CD1c-positive myeloid dendritic cell (primary cell): ENCODE data around the gene GPR173.

Experiments
- DNase-seq: peaks from one replicate; pipeline ENCODE4 v3.0.0-alpha.2; 2016; ENCODE audit errors: extremely low spot score

Gene GPR173

DNA sequence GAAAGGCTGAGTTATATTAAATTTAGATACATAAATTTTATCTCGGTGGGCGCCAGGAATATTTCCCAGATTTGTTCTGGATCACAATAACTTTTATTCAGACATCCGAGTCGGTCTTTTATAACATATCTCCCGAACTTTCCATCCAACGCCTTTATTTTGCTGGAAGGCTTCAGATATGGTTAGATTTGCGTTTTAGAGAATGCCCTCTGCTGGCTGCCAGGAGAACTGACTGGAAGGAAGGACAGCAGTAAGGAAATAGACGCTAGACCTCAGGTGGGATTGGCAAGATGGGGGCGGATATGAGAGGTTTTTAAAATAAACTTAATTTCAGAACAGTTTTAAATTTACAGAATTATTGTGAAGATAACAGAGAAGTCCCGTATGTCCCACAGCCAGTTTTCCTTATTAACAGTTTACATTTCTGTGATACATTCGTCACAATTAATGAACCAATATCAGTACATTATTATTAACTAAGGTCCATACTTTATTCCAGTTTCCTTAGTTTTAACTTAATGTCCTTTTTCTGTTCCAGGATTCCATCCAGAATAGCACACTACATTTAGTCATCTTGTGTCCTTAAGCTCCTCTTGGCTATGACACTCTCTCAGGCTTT lies 40.7 kb downstream of the GPR173 start:
- peak; percentile 53 for DNase-seq

DNA sequence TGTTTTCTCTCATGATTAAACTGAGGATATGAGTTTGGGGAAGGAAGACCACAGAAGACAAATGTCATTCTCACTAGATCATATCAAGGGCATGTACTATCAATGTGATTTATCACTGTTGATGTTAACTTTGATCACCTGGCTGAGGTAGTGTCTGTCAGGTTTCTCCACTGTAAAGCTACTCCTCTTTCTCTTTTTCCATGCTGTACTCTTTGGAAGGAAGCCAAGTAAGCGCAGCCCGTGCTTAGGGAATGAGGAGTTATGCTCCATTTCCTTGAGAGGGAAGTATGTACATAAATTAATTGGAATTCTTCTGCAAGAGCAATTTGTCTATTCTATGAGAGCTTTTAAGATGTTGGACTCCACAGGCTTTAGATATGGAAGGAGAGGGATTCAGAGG lies 41.3 kb downstream of the GPR173 start:
- no peak for DNase-seq

DNA sequence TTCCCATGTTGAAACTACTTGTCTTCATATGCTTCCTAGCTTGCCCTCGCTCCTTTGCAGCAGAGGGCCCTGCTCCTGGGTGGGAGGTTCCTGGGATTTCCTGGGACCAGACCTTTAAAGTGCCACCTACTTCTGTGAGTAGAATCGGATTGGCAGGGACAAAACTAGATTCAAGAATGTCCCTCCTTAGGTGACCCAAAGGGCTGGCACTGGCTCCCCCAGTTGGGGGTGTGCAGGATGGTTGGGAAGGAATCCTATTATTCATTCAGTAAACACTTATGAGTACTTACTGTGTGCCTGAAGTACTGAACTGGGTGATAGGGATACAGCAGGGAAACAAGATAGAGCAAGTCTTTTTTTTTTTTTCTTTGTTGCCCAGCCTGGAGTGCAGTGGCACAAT lies 42.8 kb downstream of the GPR173 start:
- DNase-seq: no peak

DNA sequence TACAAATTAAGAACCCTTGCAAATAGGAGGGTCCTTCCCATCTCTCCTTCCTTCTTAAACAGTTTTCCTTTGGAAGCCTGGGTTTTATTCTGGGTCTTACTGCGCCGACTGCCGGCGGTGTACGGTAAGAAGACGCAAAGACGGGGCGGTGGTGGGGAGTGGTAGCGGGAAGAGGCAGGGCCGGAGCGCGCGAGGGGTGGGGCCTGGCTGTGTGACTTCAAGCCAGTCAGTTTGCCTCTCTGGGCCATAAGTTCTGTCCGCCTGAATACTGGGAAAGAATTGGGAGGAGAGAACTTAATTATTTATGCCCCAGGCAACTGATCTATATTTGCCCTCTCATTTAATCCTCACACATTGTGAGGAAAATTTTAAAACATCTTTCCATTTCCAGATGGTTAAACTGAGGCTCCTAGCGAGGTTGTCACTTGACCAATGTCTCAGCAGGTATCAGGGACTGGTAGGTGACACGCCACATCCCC lies 44.6 kb downstream of the GPR173 start:
- peak; percentile 72 for DNase-seq

DNA sequence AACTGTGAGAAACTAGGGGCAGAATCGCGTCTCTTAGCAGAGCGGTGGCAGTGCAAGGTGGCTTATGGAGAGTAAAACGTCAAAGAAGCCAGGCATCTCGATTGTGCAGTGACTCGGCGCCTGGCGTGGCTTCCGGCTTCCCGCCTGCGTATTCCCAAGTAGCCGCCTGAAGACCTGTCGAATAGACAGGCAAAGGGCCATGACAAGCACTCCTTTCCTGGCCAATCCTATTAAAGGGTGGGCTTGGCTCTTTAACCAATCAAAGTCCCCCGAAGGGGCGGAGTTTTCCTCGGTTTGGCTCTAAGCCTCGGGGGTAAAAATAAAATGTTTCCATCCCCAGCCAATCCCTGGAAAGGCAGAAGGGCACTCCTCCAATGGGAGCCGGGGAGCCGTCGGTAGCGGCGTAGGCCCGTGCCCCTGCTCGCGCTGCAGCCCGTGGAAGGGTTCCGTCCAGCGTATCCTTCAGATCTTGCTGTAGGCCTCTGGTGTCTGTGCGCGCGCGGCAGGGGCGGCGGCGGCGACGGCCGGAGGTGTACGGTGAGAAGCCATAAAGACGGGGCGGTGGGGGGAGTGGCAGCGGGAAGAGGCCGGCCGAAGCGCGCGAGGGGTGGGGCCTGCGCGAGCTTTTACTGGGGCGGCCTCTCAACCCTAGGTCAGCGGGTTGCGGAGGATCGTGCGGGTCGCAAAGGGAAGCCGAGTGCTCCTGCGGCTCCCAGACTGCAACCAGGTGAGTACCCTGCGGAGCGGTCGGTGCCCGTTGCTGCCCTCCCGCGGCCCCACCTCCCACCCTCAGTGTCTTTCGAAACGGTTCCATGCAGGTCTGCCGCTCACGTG lies 45.4 kb downstream of the GPR173 start, which contains the start of gene KANTR:
Gene KANTR (plus strand): TSS at position 395 of the 834 bp plus-strand sequence. CDS start 30,131 bp downstream, outside the sequence.
- peak; percentile 94 for DNase-seq

DNA sequence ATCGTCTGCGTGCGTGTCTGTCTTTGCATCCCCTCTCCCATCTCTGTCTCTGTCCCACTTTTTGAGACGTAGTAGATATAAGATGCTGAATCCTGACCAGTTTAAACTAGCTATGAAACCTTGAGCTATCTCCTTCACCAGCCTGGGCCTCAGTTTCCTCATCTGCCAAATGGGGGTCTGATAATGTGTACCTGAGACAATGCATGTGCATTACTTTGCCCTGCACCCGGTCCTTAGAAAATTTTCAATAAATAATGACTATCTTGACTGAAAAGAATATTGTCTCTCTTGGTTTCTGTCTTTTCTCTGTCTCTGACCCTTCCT lies 46.0 kb downstream of the GPR173 start:
- DNase-seq: no peak

DNA sequence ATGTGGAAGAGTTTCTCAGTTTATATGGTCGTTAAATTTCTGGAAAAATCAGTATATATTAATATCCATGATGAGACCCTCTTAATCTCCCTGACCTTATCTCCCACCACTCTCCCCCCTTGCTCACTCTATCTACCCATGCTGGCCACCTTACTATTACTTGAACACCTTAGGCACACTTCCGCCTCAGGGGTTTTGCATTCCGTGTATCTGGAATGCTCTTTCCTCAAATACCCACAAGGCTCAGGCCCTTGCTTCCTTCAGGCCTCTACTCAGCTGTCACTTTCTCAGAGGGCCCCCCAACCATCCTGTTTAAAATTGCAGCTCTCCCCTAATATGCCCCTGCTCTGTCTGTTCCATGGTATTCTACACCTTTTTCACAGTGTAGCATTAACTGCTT lies 47.2 kb downstream of the GPR173 start:
- no peak for DNase-seq

DNA sequence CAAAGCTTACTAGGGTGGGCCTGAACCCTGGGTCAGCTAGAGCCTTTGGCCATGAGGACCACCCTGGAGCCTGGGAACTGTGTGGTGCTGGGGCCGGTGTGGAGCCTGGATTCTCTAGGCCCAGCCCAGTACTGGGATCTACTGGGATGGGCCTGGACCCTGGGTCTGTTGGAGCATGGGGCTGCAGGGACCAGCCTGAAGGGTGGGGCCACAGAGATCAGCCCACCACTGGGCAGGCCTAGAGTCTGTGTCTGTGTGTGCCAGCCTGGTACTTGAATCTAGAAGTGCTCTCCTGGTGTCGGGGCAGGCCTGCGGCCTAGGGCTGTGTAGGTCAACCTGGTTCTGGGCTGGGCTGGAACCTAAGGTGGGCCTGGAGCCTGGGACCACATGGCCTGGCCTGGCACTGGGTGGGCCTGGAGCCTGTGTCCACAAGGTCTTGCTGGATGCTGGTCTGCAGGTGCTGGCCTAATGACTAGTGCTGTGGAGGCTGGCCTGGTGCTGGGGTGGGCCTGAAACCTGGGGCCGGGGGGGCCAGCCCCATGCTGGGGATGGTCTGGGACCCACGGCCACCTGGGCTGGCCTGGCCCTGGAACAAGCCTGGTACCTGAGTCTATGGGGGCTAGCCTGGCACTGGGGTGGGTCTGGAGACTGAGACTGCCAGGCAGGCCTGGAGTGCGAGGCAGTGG lies 66.4 kb downstream of the GPR173 start:
- no peak for DNase-seq

DNA sequence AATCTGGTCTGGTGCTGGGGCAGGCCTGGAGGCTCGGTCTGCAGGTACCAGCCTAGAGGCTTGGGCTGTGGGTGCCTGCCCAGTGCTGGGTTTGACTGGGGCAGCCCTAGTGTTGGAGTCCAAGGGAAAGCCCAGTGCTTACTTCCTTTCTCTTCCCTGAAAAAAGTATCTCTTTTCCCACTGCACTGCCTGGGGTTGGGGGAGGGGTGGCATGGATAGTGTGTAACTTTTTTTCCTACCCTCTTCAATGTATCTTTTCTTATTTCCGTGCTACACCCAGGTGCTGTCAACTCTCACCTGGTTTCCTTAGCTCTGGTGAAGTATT lies 66.9 kb downstream of the GPR173 start:
- no peak for DNase-seq

DNA sequence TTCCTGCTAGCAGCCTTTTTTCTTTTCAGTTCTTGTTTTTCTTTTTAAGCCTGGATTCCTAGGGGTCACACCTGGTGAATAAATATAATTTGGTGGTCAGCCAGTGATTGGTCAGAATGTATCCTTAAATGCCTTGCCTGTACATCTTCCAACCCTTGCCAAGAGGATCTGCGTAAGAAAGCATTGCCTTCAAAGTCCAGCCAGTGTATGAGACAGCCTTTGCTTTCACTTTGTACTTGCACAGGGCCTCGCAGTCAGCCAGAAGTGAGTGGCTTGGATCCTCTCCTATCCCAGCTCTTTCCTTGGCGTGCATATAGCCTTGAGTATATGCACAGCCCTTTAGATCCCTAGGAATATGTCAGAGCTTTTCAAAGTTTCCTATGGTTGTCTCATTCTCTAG lies 67.5 kb downstream of the GPR173 start:
- no peak for DNase-seq

DNA sequence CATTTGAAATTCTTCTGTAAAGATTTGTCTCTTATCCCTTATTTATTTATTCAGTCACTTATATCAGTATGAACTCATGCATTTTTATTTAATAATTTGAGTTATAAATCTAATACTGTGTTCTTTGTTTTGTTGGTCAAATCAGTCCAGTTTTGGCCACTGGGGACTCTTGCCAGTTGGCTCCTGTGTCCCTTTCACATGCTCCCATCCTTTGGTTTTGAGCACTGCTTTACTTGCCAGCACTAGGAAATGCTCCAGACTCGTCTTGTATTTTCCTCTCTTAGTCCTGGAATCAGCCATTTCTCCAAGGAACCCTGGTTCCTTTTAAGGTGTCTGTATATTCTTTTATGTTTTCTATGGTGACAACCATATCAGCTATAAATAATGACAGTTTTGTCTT lies 73.4 kb downstream of the GPR173 start:
- DNase-seq: no peak

DNA sequence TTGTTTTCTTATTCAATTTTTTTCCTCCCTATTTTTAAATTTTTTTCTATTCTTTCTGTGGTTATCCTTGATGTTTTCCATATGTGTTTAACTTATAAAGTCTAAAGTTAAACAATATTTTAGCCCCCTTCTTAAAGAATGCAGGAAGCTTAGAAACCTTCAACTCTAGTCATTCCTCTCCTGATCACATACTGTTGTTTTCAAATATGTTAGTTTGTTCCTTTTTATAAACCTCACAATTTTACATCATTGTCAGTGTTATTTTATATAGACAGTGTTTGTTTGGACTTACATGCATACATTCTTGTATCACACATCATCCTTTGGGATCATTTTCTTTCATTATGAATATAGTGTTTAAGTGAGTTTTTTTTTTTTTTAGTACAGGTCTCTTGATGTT lies 76.9 kb downstream of the GPR173 start:
- no peak for DNase-seq

DNA sequence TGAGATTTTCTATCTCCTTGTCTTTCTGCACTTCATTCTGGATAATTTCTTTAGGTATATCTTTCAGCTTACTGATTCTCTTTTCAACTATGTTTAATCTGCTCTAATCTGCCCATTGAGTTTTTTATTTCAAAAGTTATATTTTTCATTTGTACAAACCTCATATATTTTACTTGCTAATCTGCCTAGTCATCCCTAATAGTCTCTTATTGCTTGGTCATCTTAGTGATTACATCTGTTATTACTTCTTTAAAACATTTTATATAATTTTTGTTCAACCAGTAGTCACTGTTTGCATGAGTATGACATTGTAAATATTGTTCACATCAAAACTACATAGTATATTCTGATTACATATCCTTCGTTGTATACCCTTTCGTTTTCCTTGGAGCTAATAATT lies 77.8 kb downstream of the GPR173 start:
- DNase-seq: no peak

DNA sequence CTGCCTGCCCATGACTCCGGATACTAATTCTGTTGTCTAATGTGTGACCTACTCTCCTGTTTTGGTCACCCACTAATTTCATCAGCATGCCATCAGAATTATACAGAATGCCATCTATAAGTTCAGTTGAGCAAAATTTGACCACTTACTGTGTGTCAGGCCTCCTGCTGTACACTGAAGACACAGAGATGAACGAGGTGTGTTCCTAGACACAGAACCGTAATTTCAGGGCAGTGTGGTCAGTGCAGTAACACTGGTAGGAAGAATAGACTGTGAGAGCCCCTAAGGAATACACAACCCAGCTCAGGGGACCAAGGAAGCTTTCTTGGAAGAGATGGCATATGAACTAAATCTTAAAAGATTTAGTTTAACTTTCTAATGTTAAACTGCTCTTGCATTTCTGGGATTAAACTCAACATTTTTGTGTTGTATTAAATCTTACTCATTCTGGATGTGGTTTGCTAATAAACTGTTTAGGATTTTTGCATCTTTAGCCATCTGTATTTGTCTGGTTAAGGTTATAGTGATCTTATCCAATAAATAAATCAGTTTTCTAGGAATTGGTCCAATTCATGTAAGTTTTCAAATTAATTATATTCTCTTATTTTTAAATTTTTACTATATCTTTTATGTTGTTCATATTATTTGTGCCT lies 79.6 kb downstream of the GPR173 start:
- DNase-seq: no peak
